NCI-H1105 treated with DMSO at 0.1 percent for 48 hours (cell line): Measurements from ENCODE around the gene CMIP.
"Not testable (repeated sequence)": the region's sequence is repeated elsewhere in the genome, so short reads cannot be mapped to it uniquely, and the experiment has no call there.

Experiments
- DNase-seq: peaks from one replicate; lab custom pipeline; 2025; lab: John Stamatoyannopoulos, UW

Gene CMIP

GRCh38 chr16:81719993-81720392, 275.4 kb downstream of the CMIP start:
- no peak for DNase-seq

GRCh38 chr16:81720973-81721906, 276.6 kb downstream of the CMIP start:
- no peak for DNase-seq

- peak; percentile 71 for DNase-seq
These were observed 278.6 kb downstream of the CMIP start for GRCh38 chr16:81723098-81723723.

- no peak for DNase-seq
These were observed 283.8 kb downstream of the CMIP start for GRCh38 chr16:81728435-81728834.

GRCh38 chr16:81729451-81729850, 284.8 kb downstream of the CMIP start:
- no peak for DNase-seq

- peak; percentile 86 for DNase-seq
These were observed 285.8 kb downstream of the CMIP start for GRCh38 chr16:81730090-81731051.

GRCh38 chr16:81731649-81732048, 287.0 kb downstream of the CMIP start:
- DNase-seq: no peak

- DNase-seq: no peak
These were observed 288.1 kb downstream of the CMIP start for GRCh38 chr16:81732699-81733098.

- DNase-seq: no peak
These were observed 288.7 kb downstream of the CMIP start for GRCh38 chr16:81733295-81733694.

- DNase-seq: no peak
These were observed 290.2 kb downstream of the CMIP start for GRCh38 chr16:81734632-81735434.

- peak; percentile 78 for DNase-seq
These were observed 293.4 kb downstream of the CMIP start for GRCh38 chr16:81737885-81738536.

- no peak for DNase-seq
These were observed 294.3 kb downstream of the CMIP start for GRCh38 chr16:81738783-81739496.

GRCh38 chr16:81739503-81739902, 294.9 kb downstream of the CMIP start:
- DNase-seq: no peak

GRCh38 chr16:81740169-81740568, 295.6 kb downstream of the CMIP start:
- DNase-seq: no peak

GRCh38 chr16:81741430-81741770, 296.8 kb downstream of the CMIP start:
- DNase-seq: not testable (repeated sequence)

- no peak for DNase-seq
These were observed 299.8 kb downstream of the CMIP start for GRCh38 chr16:81744385-81744784.

- no peak for DNase-seq
These were observed 300.3 kb downstream of the CMIP start for GRCh38 chr16:81744911-81745310.

GRCh38 chr16:81745704-81746558, 301.3 kb downstream of the CMIP start:
- DNase-seq: no peak

- no peak for DNase-seq
These were observed 302.0 kb downstream of the CMIP start for GRCh38 chr16:81746566-81746965.
